ENCODE measurements around the gene KNDC1. TPM values are rescaled to one million over a fixed set of nuclear protein-coding genes. Genes with fewer than 3 reads are reported as not detected.

The KNDC1 gene
- total RNA-seq, 2 donors from 2014 or later = 6.5 to 9.6 TPM

GRCh38 chr10:133162910-133163856, 3.2 kb downstream of the KNDC1 start:
- H3K4me3 Mint-ChIP-seq = no peak overlapping the region
- no peaks in the 10 kb centered on the region for H3K9me3 Mint-ChIP-seq
- 87 to 91% methylated on average over 15 to 21 of the region's 21 CpGs for WGBS, 2 experiments (ENCODE audit: insufficient coverage in 1 of 2, insufficient read length in 1 of 2)
- no peak overlapping the region for H3K4me3 ChIP-seq (ENCODE audit: low read length)
- H3K27me3 Mint-ChIP-seq (ENCODE audit: insufficient read depth) = peaks cover 4% of the 10 kb centered on the region
- no peak overlapping the region for H3K9ac ChIP-seq (ENCODE audit: extremely low read depth, low read length, poor library complexity, severe bottlenecking)
- DNase-seq = no peak
- no peaks in the 10 kb centered on the region for H3K4me1 Mint-ChIP-seq
- H3K27ac ChIP-seq (ENCODE audit: low read depth, low read length) = no peak overlapping the region
- H3K27me3 ChIP-seq (ENCODE audit: control insufficient read depth, insufficient read depth, low read length, poor library complexity, severe bottlenecking) = peaks cover 14% of the 10 kb centered on the region
- no peaks in the 10 kb centered on the region for H3K36me3 ChIP-seq (ENCODE audit: control insufficient read depth, insufficient read depth, low read length)
- H3K36me3 Mint-ChIP-seq (ENCODE audit: low read depth) = peaks cover 5% of the 10 kb centered on the region
- H3K4me1 ChIP-seq (ENCODE audit: control insufficient read depth, insufficient read depth, low read length) = no peaks in the 10 kb centered on the region
- H3K27ac Mint-ChIP-seq = no peak overlapping the region
- no peak for TF ChIP-seq CTCF (conservative IDR thresholded peaks at IDR 0.05)
- H3K9me3 ChIP-seq (ENCODE audit: control insufficient read depth, low read length) = no peaks in the 10 kb centered on the region

- TF ChIP-seq CTCF (conservative IDR thresholded peaks at IDR 0.05) = no peak
- DNase-seq = peak; percentile 66
- H3K4me3 ChIP-seq (ENCODE audit: low read length) = no peak overlapping the region
Measured at GRCh38 chr10:133163889-133164815, 4.1 kb downstream of the KNDC1 start.

GRCh38 chr10:133164816-133165555, 5.0 kb downstream of the KNDC1 start:
- Histone ChIP-seq H3K36me3 (ENCODE audit: control insufficient read depth, insufficient read depth, low read length) (no peaks in the 10 kb centered on the region), H3K4me3 (ENCODE audit: low read length) (no peak overlapping the region), H3K27me3 (ENCODE audit: control insufficient read depth, insufficient read depth, low read length, poor library complexity, severe bottlenecking) (peaks cover 14% of the 10 kb centered on the region), H3K27ac (ENCODE audit: low read depth, low read length) (no peak overlapping the region), H3K9ac (ENCODE audit: extremely low read depth, low read length, poor library complexity, severe bottlenecking) (no peak overlapping the region), H3K4me1 (ENCODE audit: control insufficient read depth, insufficient read depth, low read length) (no peaks in the 10 kb centered on the region), H3K9me3 (ENCODE audit: control insufficient read depth, low read length) (no peaks in the 10 kb centered on the region)
- Mint-ChIP-seq H3K9me3 (no peaks in the 10 kb centered on the region), H3K27me3 (ENCODE audit: insufficient read depth) (peaks cover 4% of the 10 kb centered on the region), H3K27ac (no peak overlapping the region), H3K4me1 (no peaks in the 10 kb centered on the region), H3K36me3 (ENCODE audit: low read depth) (peaks cover 20% of the 10 kb centered on the region), H3K4me3 (no peak overlapping the region)
- WGBS, 2 experiments (ENCODE audit: insufficient coverage in 1 of 2, insufficient read length in 1 of 2) = 89 to 92% methylated on average over 20 to 26 of the region's 26 CpGs
- no peak for DNase-seq
- TF ChIP-seq CTCF (conservative IDR thresholded peaks at IDR 0.05) = no peak

More at GRCh38 chr10:133163889-133164815, 4.1 kb downstream of the KNDC1 start:
- Mint-ChIP-seq H3K27ac (no peak overlapping the region), H3K9me3 (no peaks in the 10 kb centered on the region), H3K4me3 (no peak overlapping the region), H3K36me3 (ENCODE audit: low read depth) (peaks cover 12% of the 10 kb centered on the region), H3K4me1 (no peaks in the 10 kb centered on the region), H3K27me3 (ENCODE audit: insufficient read depth) (peaks cover 4% of the 10 kb centered on the region)
- H3K4me1 ChIP-seq (ENCODE audit: control insufficient read depth, insufficient read depth, low read length) = no peaks in the 10 kb centered on the region
- no peak overlapping the region for H3K9ac ChIP-seq (ENCODE audit: extremely low read depth, low read length, poor library complexity, severe bottlenecking)
- H3K27ac ChIP-seq (ENCODE audit: low read depth, low read length) = no peak overlapping the region
- 93 to 96% methylated on average over 20 to 27 of the region's 31 CpGs for WGBS, 2 experiments (ENCODE audit: insufficient coverage in 1 of 2, insufficient read length in 1 of 2)
- no peaks in the 10 kb centered on the region for H3K9me3 ChIP-seq (ENCODE audit: control insufficient read depth, low read length)
- H3K36me3 ChIP-seq (ENCODE audit: control insufficient read depth, insufficient read depth, low read length) = no peaks in the 10 kb centered on the region
- H3K27me3 ChIP-seq (ENCODE audit: control insufficient read depth, insufficient read depth, low read length, poor library complexity, severe bottlenecking) = peaks cover 14% of the 10 kb centered on the region
